ENCODE measurements around the gene DYRK1A.

The DYRK1A gene

GRCh38 chr21:37365517-37366481 lies 774 bp upstream of the DYRK1A start:
- DNase-seq = peak; percentile 66

DNA sequence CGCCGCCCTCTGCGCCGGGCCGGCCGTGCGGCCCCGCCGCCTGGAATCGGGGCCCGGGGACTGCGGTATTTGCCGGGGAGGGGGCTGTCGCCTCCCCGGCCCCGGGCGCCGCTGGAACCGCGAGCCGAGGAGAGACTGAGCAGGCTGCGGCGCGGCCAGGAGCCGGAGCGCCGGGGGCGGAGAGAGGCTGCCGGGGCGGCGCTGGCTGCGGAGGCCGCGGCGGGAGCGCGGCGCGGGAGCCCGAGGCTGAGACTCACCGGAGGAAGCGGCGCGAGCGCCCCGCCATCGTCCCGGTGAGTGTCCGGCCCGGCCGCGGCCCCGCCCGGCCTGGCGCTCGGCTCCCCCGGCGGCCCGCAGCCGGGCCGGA lies 746 bp downstream of the DYRK1A start:
- no peak for DNase-seq

DNA sequence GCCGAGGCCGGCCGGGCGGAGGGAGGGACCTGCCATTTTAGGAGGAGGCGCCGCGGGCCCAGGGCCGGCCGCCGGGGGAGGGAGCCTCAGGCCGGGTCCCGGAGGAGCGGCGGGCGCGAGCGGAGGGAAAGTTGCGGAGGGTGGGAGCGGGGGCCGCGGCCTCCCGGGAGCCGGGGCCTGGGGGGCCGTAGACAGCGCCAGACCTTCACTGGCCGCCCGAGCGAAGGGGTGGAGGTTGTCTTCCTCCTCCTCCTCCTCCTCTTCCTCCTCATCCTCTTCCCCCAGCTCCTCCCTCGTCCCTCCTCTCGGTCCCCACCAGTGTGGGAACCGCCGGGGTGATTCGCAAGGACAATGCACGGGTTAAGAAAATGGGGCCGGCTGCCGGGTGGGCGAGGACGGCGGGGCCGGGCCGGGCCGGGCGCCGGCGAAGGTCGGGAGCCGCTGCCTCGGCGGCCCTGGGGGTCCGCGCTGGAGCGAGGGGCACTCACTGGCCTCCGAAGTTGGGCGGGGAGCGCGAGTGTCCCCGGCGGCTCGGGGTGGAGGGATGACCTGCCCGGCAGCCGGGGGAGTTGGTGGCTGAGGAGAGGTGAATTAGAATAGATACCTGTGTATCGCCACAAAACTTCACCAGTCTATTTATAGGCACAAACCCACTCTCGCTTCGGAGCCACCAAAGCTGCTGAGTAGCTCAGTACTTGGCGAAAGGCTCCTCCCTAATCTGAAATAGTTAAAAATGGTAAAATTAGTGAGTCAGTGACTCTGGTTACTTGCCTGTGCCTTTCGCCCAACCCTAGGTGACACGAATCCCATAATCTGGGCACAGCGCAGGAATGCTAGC lies 1.3 kb downstream of the DYRK1A start:
- DNase-seq = no peak

- no peak for DNase-seq
Measured at GRCh38 chr21:37368541-37369279, 2.1 kb downstream of the DYRK1A start.

GRCh38 chr21:37369307-37369854 lies 2.8 kb downstream of the DYRK1A start:
- no peak for DNase-seq

DNA sequence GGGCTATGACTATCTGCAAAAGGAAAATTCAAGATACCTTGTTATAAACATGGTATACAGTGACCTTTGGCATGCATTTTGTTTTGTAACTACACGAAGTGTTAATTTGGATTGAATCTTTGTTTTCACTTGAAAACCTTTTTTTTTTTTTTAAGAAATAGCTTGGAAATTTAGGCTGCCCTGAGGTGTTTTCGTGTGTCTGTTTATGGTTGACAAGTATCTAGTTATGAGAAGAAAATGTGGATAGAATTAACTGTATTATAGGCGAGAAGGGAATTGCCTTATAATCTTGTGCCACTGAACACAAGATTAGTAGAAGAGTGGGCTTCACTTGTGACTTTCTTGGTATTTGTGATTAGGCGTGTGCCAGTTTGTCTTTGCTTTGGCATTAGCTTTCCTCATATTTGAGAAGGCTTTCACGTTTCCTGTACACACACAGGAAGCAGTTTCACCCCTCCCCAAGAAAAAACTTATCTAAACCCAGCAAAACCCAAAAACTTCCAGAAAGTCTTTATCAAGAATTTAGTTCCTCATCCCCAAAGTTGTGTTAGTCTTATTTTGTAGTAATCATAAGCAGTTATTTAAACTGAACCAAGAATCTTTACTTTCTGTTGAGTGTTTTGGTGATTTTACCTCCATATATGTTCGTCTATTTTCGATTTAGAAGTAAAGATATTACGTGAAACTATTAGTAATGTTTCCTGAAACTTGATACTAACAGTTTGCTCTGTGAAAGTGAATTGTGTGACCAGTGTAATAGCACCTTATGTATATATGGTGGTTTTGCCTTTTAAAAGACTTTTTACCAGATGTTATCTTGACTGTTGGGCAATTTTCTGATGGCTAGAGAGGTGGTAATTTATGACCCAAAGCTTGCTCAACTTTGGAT lies 3.8 kb downstream of the DYRK1A start:
- DNase-seq = no peak

DNA sequence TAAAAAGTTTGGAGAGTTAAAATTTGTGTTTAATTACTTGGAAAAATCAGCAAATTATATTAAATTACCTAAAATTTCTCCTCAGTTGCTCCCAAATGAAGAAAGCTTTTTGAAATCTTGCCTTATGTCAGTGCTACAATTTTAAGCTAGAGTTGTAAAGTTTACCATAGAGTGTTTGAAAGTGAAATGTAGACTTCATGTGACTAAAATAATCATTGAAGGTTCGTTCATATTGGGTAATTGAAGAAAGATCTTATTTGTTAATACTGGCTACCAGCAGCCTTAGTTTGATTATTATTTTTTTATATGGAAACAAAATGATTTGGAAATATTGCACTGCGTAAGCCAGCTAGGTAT lies 4.4 kb downstream of the DYRK1A start:
- no peak for DNase-seq

DNA sequence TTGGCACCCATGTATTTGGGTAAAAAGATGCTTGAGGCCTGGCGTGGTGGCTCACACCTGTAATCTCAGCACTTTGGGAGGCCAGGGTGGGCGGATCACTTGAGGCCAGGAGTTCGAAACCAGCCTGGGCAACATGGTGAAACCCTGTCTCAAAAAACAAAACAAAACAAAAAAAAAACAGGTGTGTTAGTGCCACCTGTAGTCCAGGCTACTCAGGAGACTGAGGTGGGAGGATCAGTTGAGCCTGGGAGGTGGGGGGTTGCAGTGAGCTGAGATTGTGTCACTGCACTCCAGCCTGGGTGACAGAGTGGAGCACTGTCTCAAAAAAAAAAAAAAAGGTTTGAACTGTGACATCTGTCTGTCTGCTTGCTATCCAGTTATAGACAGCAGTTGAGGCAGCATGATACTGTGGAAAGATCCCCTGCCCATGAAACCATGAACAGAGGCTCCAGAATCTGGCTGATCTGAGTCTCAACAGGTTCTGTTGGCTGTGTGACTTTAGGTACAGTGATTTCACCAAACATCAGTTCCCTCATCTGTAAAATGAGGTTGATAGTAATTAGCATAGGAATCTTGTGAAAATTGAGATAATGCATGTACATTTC lies 5.7 kb downstream of the DYRK1A start:
- DNase-seq = no peak

DNA sequence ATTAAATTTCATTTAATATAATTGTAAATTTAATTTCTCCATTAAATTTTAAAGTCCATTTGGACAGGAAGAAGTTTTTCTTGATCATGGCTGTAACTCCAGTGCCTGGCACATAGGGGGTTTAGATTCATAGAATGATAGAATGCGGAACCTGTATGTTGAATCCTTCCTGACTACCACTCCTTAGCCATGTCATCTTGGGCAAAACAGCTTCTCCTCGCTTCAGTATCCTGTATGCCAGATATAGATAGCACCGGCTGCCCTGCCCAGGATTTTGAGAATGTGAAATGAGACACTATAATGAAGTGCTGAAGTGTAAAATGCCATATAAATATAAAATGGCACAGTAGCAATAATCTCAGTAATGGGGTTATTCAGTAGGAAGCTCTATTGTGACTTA lies 6.4 kb downstream of the DYRK1A start:
- DNase-seq = no peak

- no peak for DNase-seq
Measured at GRCh38 chr21:37373539-37373938, 7.0 kb downstream of the DYRK1A start.

DNA sequence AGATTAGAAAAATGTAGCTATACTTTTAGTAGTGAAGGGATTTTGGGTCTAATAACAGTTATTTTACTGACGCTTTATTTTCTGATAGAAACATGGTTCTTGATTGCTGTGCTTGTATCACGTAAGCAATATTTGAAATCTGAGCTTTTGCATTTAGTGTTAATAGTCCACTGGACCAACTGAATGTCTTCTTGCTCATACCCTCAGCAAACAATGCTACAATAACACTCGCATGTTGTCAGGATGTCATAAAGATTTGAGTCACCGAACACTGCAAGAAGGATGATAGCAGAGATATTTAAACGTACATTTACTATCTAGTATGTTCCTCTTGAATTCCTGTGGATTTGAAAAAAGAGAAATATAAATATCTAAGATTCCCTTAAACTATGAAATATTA lies 7.5 kb downstream of the DYRK1A start:
- no peak for DNase-seq

GRCh38 chr21:37375866-37376574 lies 9.4 kb downstream of the DYRK1A start:
- DNase-seq = no peak

DNA sequence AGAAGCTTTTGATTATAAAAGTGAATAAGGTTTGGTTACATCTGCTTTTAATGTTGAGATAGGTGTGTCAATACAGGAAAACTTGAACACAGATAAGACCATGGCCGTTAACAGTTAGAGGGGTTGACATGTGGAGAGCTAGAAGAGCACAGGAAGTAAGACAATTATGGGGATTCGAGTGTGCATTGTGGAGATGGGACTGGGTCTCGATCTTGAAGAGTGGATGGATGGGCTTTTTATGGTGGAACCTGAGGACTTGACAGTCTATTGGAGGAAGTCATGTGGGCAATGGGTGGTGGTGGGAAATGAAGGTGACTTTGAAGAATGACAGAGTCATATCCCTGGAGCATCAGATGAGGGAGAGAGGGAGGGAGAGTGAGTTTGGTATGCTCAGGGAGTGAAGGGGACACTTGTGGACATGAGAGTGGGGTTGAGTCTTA lies 12.1 kb downstream of the DYRK1A start:
- no peak for DNase-seq

DNA sequence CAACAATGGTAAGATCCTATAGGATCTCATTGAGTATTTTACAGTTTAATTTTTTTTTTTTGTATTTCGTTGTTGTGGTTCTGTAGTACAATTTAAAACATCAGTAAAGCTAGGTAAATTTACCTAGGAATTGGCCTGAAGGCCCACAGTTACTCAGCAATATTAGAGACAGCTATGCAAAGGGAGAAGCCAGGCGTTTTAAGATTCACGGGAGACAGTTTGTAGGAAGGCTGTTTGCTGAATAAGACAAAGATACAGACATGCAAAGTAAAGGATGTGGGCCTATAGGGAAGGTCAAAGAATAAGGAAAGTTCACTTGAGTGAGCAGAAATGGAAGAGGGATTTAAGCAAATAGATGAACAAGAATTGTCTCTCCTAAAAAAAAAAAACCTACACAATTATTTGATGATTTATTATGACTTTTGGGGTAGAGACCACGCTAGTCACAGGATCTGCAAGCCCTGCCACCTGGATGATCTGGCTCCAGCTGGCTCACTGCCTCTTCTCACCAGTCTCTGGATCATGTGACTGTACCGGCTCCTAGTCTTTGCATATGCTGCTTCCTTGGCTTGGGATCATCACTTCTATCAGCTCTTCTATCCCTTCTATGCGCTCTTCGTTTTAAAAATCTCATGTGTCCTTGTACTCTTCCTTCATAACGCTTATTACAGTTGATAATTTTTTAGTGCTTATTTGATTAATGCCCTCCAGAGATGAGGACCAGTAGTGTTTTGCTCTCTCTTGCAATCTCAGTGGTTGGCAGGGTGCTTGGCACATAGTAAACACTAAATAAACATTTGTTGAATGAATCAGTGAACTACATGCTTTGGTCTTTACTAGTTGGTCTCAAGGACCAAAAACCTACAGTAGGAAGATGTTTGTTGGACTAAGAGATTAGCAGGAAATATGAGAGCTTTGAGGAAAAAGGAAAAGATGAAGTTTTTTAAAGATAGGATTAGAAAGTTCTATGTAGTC lies 14.1 kb downstream of the DYRK1A start:
- DNase-seq = no peak

DNA sequence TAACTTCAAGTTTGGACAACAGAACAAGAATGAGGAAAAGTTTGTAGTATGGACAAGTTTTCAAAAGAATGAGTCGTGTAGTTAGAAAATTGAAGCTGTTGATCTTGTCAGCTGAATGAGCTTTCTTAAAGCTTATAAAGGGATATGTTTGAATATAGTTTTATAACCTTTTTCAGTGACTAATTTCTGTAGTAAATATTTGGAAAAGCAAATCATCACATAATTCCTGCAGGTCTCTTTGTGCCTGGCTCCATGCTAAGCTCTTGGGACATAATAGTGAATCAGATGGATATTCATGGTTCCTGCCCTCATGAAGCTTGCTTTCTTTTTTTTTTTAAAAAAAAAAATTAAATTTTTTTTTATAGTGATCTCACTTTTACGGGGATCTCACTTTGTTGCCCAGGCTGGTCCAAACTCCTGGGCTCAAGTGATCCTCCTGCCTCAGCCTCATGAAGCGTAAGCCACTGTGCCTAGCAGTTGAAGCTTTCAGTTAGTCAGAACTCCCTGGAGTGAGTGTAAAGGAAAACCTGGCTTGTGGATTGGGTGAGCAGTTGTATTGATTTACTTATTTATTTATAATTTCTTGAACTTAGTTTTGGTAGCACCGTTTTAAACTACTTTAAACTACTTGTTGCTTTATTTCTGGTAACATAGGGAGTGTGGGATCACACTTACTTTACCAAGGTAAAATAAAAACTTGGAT lies 15.5 kb downstream of the DYRK1A start:
- DNase-seq = no peak

DNA sequence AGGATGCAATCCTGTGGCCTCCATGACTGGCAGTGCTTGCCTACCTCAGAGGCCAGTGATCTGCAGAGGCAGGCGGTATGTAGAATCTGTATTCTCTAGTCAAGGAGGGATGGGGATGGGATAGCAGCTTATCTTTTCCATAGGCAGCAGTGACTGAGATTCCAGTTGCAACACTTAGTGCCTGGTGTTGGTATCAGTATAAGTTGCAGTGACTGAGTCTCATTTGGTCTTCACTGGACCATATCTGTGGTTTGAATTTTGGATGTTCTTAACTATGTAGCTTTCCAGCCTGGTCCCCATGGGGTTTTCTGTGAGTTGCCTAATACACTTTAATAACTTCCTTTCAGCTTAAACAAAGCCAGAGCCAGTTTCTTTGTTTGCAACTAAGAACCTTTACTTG lies 16.5 kb downstream of the DYRK1A start:
- no peak for DNase-seq

- DNase-seq = no peak
Measured at GRCh38 chr21:37383784-37384311, 17.3 kb downstream of the DYRK1A start.

GRCh38 chr21:37384416-37384815 lies 17.8 kb downstream of the DYRK1A start:
- DNase-seq = no peak
